AG09319 (cell line): ENCODE measurements around the gene SLC24A3.

Source experiments
- DNase-seq: peaks from one replicate; pipeline ENCODE4 v3.0.0-alpha.2; 2010; ENCODE audit warnings: low read depth; ENCODE audit errors: extremely low read depth
- TF ChIP-seq, protein P1 (sequence below): IDR thresholded peaks from 2 replicates; pipeline ENCODE4 v1.5.1; 2011; ENCODE audit warnings: low read depth, mild to moderate bottlenecking, inconsistent platforms, low read length, moderate library complexity

SLC24A3 gene

DNA sequence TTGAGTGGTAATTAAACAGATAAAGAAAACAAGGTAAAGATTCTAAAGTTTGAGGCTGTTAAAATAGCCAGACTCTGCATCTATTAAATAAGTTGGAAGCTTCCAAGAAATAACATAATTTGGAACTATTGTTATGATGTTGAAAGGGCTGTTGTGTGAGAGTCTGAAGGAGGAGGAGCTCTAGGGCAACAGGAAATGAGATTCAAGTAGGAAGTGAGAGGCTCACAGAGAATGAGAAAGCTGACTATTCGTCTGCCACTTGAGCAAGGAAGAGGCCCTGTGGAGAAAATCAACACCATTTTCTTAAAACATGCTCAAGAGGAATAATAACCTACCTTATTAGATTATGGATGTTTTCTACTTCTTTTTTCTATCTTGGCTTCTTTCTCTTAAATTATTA is 185.2 kb downstream of the SLC24A3 start:
- DNase-seq: no peak
- TF ChIP-seq, protein P1, sequence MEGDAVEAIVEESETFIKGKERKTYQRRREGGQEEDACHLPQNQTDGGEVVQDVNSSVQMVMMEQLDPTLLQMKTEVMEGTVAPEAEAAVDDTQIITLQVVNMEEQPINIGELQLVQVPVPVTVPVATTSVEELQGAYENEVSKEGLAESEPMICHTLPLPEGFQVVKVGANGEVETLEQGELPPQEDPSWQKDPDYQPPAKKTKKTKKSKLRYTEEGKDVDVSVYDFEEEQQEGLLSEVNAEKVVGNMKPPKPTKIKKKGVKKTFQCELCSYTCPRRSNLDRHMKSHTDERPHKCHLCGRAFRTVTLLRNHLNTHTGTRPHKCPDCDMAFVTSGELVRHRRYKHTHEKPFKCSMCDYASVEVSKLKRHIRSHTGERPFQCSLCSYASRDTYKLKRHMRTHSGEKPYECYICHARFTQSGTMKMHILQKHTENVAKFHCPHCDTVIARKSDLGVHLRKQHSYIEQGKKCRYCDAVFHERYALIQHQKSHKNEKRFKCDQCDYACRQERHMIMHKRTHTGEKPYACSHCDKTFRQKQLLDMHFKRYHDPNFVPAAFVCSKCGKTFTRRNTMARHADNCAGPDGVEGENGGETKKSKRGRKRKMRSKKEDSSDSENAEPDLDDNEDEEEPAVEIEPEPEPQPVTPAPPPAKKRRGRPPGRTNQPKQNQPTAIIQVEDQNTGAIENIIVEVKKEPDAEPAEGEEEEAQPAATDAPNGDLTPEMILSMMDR: no peak

DNA sequence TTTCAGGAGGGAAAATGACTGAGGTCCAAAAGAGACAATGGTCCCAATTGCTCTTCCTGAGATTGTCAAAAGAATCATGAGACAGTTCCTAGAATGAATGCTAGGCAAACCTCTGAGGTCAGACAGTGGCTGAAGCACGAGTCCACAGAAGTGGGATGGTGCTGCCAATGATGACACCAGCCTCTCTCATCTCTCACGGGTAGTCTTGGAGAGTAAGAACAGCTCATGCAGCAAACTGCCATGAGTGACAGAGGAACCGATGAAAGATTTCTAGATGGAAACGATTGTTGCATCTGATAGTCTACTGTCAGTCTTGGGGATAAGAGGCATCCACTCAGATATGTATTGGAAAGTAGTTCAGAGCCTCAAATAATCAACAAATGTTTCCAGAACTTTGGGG is 188.7 kb downstream of the SLC24A3 start:
- TF ChIP-seq, protein P1: no peak
- DNase-seq: no peak

DNA sequence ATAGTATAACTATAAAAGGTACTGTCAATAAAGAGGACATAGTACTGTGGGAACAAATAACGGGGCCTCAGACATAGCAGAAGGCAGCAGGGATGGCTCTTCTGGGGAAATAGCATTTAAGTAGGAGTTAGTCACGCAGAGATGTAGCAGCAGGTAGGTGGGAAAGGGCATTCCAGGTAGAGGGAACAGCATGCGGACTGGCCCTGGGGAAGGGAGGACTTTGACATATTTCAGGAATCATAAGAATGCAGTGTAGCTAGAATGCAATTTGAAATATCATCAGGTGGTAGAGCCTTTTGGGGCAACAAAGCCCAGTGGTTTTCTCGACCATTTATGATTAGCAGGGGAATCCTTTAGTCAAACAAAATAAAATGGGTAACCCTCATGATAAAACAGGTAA is 191.1 kb downstream of the SLC24A3 start:
- TF ChIP-seq, protein P1: no peak
- no peak for DNase-seq

DNA sequence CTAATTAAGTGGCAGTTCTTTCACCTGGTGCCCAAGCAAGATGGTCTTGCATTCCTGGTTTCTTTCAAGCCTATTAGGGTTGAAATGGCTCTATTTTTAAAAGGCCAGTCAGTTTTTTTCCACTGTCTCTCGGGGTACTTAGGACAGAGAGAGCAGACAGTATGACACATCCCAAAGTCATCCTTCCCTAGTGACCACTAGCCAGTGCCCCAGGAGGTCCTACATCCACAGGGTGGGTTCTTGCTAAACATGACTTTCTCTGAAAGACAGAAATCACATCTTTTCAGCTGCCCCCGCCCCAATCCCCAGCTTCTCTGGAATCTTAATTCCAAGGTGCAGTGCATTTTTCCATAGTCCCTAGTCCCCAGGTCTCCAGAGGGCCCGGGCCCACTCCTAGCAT is 192.4 kb downstream of the SLC24A3 start:
- TF ChIP-seq, protein P1: no peak
- no peak for DNase-seq

DNA sequence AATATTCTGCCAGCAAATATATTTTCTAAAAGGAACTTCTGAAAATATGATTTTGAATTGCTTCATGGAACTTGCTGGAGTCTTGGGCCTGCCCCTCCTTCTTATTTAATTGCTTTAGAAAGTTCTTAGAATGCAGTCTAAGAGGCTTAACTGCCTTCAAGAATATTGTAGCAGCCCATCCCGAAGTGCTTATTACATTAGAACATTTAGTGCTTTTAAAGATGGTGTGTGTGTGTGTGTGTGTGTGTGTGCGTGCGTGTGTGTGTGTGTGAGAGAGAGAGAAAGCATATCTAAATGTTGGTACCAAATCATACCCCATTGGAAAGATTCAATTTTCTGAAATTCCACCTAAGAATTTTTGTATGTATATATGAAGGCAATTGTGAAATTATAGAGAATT is 193.5 kb downstream of the SLC24A3 start:
- DNase-seq: no peak
- TF ChIP-seq, protein P1: no peak

DNA sequence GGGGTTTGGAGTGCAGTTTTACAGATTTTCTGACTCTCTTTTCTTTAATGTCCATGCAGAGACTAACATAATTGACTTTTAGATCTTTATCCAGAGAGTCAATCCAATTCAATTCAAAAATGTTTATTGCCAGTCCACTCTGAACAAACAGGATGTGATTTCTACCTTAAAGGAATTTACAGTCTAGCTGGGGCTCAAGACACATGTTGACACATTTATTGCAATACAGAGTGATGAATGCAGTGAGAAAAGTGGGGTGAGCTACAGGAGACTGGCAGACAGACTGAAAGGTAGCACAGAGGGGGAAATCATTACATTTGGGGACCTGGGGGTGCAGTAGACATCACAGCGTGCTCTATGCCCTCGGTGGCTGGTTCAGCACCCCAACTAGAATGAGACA is 193.9 kb downstream of the SLC24A3 start:
- DNase-seq: no peak
- TF ChIP-seq, protein P1: no peak

DNA sequence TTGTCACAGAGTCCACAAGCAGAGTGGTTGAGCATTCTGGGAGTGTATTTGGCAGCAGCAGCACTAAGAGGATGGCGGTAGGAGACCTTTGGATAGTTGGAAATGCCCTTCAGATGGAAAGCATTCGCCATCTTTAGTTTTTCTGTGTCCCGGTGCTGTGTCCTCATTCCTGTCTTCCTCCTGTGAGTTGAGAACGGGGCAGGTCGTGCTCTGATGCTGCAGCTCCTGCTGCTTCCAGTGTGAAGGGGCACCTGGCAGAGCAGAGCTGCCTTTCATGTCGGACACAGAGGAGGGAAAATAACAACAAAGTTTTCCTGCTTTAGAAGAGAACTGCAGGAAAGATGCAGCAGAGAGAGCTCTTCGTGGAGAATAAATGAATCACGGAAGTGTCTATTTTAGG is 194.8 kb downstream of the SLC24A3 start:
- TF ChIP-seq, protein P1: no peak
- DNase-seq: no peak
